ENCODE measurements around the gene SYNE2.
"Not testable (repeated sequence)": the region's sequence is repeated elsewhere in the genome, so short reads cannot be mapped to it uniquely, and the experiment has no call there.

SYNE2 gene

GRCh38 chr14:63852817-63853731 lies at the start of gene SYNE2:
Gene SYNE2, plus strand, starts transcription at chr14:63853004. Its CDS starts 56,145 bp downstream, at chr14:63909149.
- DNase-seq (ENCODE audit: low spot score), result peak; percentile 73

- not testable (repeated sequence) for DNase-seq (ENCODE audit: low spot score)
Measured at GRCh38 chr14:63803221-63803791, 49.5 kb upstream of the SYNE2 start.

- DNase-seq (ENCODE audit: low spot score), result not testable (repeated sequence)
Measured at GRCh38 chr14:63806064-63806463, 46.7 kb upstream of the SYNE2 start.

GRCh38 chr14:63811692-63812091 lies 41.1 kb upstream of the SYNE2 start:
- not testable (repeated sequence) for DNase-seq (ENCODE audit: low spot score)

- no peak for DNase-seq (ENCODE audit: low spot score)
Measured at GRCh38 chr14:63833728-63834127, 19.1 kb upstream of the SYNE2 start.

GRCh38 chr14:63840981-63841380 lies 11.8 kb upstream of the SYNE2 start:
- no peak for DNase-seq (ENCODE audit: low spot score)

GRCh38 chr14:63843796-63844195 lies 9.0 kb upstream of the SYNE2 start:
- DNase-seq (ENCODE audit: low spot score), result no peak

GRCh38 chr14:63848890-63849289 lies 3.9 kb upstream of the SYNE2 start:
- DNase-seq (ENCODE audit: low spot score), result no peak

- DNase-seq (ENCODE audit: low spot score), result peak; percentile 28
Measured at GRCh38 chr14:63852271-63852816, 460 bp upstream of the SYNE2 start.

GRCh38 chr14:63853831-63854293 lies 1.1 kb downstream of the SYNE2 start:
- DNase-seq (ENCODE audit: low spot score), result peak; percentile 23

GRCh38 chr14:63854330-63854729 lies 1.5 kb downstream of the SYNE2 start:
- DNase-seq (ENCODE audit: low spot score), result peak; percentile 10

GRCh38 chr14:63855281-63855680 lies 2.5 kb downstream of the SYNE2 start:
- no peak for DNase-seq (ENCODE audit: low spot score)

- no peak for DNase-seq (ENCODE audit: low spot score)
Measured at GRCh38 chr14:63857466-63858030, 4.7 kb downstream of the SYNE2 start.

GRCh38 chr14:63860146-63860545 lies 7.3 kb downstream of the SYNE2 start:
- no peak for DNase-seq (ENCODE audit: low spot score)

- DNase-seq (ENCODE audit: low spot score), result no peak
Measured at GRCh38 chr14:63862163-63862562, 9.4 kb downstream of the SYNE2 start.

GRCh38 chr14:63863004-63863403 lies 10.2 kb downstream of the SYNE2 start:
- no peak for DNase-seq (ENCODE audit: low spot score)

- DNase-seq (ENCODE audit: low spot score), result not testable (repeated sequence)
Measured at GRCh38 chr14:63864775-63865174, 12.0 kb downstream of the SYNE2 start.

- no peak for DNase-seq (ENCODE audit: low spot score)
Measured at GRCh38 chr14:63867933-63868921, 15.4 kb downstream of the SYNE2 start.

GRCh38 chr14:63869940-63870752 lies 17.3 kb downstream of the SYNE2 start:
- DNase-seq (ENCODE audit: low spot score), result not testable (repeated sequence)

GRCh38 chr14:63870753-63871037 lies 17.9 kb downstream of the SYNE2 start:
- not testable (repeated sequence) for DNase-seq (ENCODE audit: low spot score)

- DNase-seq (ENCODE audit: low spot score), result no peak
Measured at GRCh38 chr14:63874223-63874622, 21.4 kb downstream of the SYNE2 start.

Measured in HuH-7.5 (cell line).